ENCODE measurements around the gene ALK. TPM values are rescaled to one million over a fixed set of nuclear protein-coding genes. Genes with fewer than 3 reads are reported as not detected.

The ALK gene
- total RNA-seq, 2 donors from 2014 or later: 0.13 to 0.46 TPM

DNA sequence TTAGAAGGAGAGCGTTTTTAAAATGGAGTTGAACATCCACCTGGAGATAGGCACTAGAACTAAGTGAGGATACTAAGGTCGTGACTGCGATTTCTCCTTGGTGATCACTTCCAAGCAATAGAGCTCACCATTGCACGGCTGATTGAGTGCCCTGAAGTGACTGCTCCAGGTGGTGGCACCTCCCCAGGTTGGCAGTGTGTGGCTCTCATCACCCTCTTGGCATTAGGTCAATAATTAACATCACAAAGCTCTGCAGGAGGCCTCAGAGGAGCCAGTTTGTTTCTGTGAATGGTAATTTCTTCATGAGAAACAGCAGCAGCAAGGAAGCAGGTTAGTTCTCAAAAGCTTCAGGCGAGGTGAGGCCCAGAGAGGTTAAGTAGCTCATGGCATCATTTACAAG, 546.6 kb downstream of the ALK start:
- Histone ChIP-seq H3K4me3 (ENCODE audit: low read length) (no peak overlapping the region), H3K9me3 (ENCODE audit: control insufficient read depth, low read length) (no peaks in the 10 kb centered on the region), H3K4me1 (ENCODE audit: control insufficient read depth, insufficient read depth, low read length) (no peaks in the 10 kb centered on the region), H3K9ac (ENCODE audit: extremely low read depth, low read length, poor library complexity, severe bottlenecking) (no peak overlapping the region), H3K36me3 (ENCODE audit: control insufficient read depth, insufficient read depth, low read length) (no peaks in the 10 kb centered on the region), H3K27ac (ENCODE audit: low read depth, low read length) (no peak overlapping the region), H3K27me3 (ENCODE audit: control insufficient read depth, insufficient read depth, low read length, poor library complexity, severe bottlenecking) (no peaks in the 10 kb centered on the region)
- Mint-ChIP-seq H3K27ac (no peak overlapping the region), H3K4me1 (peaks cover 2% of the 10 kb centered on the region), H3K9me3 (peaks cover 2% of the 10 kb centered on the region), H3K36me3 (ENCODE audit: low read depth) (peaks cover 2% of the 10 kb centered on the region), H3K27me3 (ENCODE audit: insufficient read depth) (no peaks in the 10 kb centered on the region), H3K4me3 (no peak overlapping the region)
- TF ChIP-seq, protein P1, sequence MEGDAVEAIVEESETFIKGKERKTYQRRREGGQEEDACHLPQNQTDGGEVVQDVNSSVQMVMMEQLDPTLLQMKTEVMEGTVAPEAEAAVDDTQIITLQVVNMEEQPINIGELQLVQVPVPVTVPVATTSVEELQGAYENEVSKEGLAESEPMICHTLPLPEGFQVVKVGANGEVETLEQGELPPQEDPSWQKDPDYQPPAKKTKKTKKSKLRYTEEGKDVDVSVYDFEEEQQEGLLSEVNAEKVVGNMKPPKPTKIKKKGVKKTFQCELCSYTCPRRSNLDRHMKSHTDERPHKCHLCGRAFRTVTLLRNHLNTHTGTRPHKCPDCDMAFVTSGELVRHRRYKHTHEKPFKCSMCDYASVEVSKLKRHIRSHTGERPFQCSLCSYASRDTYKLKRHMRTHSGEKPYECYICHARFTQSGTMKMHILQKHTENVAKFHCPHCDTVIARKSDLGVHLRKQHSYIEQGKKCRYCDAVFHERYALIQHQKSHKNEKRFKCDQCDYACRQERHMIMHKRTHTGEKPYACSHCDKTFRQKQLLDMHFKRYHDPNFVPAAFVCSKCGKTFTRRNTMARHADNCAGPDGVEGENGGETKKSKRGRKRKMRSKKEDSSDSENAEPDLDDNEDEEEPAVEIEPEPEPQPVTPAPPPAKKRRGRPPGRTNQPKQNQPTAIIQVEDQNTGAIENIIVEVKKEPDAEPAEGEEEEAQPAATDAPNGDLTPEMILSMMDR (conservative IDR thresholded peaks at IDR 0.05): no peak
- DNase-seq: no peak
- WGBS, 2 experiments (ENCODE audit: insufficient coverage in 1 of 2, insufficient read length in 1 of 2): 88 to 96% methylated on average over 4 to 5 of the region's 5 CpGs

DNA sequence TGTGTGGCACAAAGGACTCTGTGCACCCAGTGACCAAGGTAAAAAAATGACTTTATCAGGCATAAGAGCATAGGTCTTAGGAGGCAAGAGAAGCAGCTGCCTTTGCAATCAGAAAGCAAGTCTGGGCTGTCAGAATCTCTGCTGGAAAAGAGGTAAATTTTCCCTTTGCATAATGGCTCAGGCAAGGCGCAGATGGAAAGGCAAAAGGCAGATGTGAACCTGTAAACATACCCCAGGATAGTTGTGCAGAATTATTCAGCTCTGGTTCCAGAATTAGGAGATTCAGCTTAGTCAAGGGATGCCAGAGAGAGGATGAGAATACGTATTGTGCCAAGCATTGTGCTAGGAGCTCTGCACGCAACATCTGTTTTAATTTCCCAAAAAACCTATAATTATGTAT, 547.5 kb downstream of the ALK start:
- H3K36me3 ChIP-seq (ENCODE audit: control insufficient read depth, insufficient read depth, low read length): no peaks in the 10 kb centered on the region
- Mint-ChIP-seq H3K27ac (no peak overlapping the region), H3K4me3 (no peak overlapping the region), H3K27me3 (ENCODE audit: insufficient read depth) (no peaks in the 10 kb centered on the region), H3K36me3 (ENCODE audit: low read depth) (peaks cover 2% of the 10 kb centered on the region), H3K4me1 (peaks cover 2% of the 10 kb centered on the region), H3K9me3 (peaks cover 2% of the 10 kb centered on the region)
- TF ChIP-seq, protein P1 (conservative IDR thresholded peaks at IDR 0.05): no peak
- H3K4me1 ChIP-seq (ENCODE audit: control insufficient read depth, insufficient read depth, low read length): no peaks in the 10 kb centered on the region
- DNase-seq: no peak
- no peaks in the 10 kb centered on the region for H3K9me3 ChIP-seq (ENCODE audit: control insufficient read depth, low read length)
- no peak overlapping the region for H3K27ac ChIP-seq (ENCODE audit: low read depth, low read length)
- H3K4me3 ChIP-seq (ENCODE audit: low read length): no peak overlapping the region
- no peak overlapping the region for H3K9ac ChIP-seq (ENCODE audit: extremely low read depth, low read length, poor library complexity, severe bottlenecking)
- 99 to 100% methylated on average over 2 to 3 of the region's 3 CpGs for WGBS, 2 experiments (ENCODE audit: insufficient coverage in 1 of 2, insufficient read length in 1 of 2)
- H3K27me3 ChIP-seq (ENCODE audit: control insufficient read depth, insufficient read depth, low read length, poor library complexity, severe bottlenecking): no peaks in the 10 kb centered on the region

DNA sequence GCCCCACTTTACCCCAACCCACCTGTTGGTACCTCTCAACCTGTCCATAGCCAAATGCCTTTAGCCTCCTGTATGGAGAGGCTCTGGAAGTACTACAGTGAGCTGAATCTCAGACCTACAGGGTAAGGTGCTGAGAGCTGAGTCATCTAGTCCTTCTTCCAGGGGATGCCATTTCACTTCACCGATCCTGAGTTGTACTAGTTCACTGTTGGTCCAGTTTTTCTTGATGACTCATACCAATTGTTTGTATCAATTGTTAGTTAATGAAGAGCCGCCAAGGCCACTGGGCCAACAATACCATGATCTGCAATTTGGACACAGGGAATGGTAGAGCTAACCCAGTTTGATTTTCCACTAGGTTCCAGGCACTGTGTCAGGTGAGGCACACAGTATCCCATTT, 549.2 kb downstream of the ALK start:
- Mint-ChIP-seq H3K4me3 (no peak overlapping the region), H3K4me1 (peaks cover 9% of the 10 kb centered on the region), H3K9me3 (peaks cover 2% of the 10 kb centered on the region), H3K27me3 (ENCODE audit: insufficient read depth) (no peaks in the 10 kb centered on the region), H3K36me3 (ENCODE audit: low read depth) (peaks cover 2% of the 10 kb centered on the region), H3K27ac (no peak overlapping the region)
- no peak for DNase-seq
- no peaks in the 10 kb centered on the region for H3K36me3 ChIP-seq (ENCODE audit: control insufficient read depth, insufficient read depth, low read length)
- H3K4me1 ChIP-seq (ENCODE audit: control insufficient read depth, insufficient read depth, low read length): no peaks in the 10 kb centered on the region
- H3K27ac ChIP-seq (ENCODE audit: low read depth, low read length): no peak overlapping the region
- TF ChIP-seq, protein P1 (conservative IDR thresholded peaks at IDR 0.05): no peak
- no peaks in the 10 kb centered on the region for H3K9me3 ChIP-seq (ENCODE audit: control insufficient read depth, low read length)
- 89 to 93% methylated on average over 2 of the region's 2 CpGs for WGBS, 2 experiments (ENCODE audit: insufficient coverage in 1 of 2, insufficient read length in 1 of 2)
- no peak overlapping the region for H3K4me3 ChIP-seq (ENCODE audit: low read length)
- no peak overlapping the region for H3K9ac ChIP-seq (ENCODE audit: extremely low read depth, low read length, poor library complexity, severe bottlenecking)
- H3K27me3 ChIP-seq (ENCODE audit: control insufficient read depth, insufficient read depth, low read length, poor library complexity, severe bottlenecking): no peaks in the 10 kb centered on the region
